ENCODE measurements around the gene DCUN1D4. TPM values are rescaled to one million over a fixed set of nuclear protein-coding genes. Genes with fewer than 3 reads are reported as not detected.
"Not testable (repeated sequence)": the region's sequence is repeated elsewhere in the genome, so short reads cannot be mapped to it uniquely, and the experiment has no call there.

The DCUN1D4 gene
- total RNA-seq, 1 donor from 2014 or later, result 31.5 TPM

GRCh38 chr4:51923343-51923742, 80.4 kb downstream of the DCUN1D4 start:
- Mint-ChIP-seq H3K9me3 (no peaks in the 10 kb centered on the region), H3K4me3 (ENCODE audit: low read depth) (no peak overlapping the region), H3K4me1 (ENCODE audit: low read depth) (no peaks in the 10 kb centered on the region), H3K36me3 (ENCODE audit: low read depth) (peaks cover 2% of the 10 kb centered on the region), H3K27ac (no peak overlapping the region), H3K27me3 (ENCODE audit: low read depth) (no peaks in the 10 kb centered on the region)
- intact Hi-C loops (cut with micrococcal nuclease), result no loop called here
- no peak for DNase-seq (ENCODE audit: low spot score)

DNA sequence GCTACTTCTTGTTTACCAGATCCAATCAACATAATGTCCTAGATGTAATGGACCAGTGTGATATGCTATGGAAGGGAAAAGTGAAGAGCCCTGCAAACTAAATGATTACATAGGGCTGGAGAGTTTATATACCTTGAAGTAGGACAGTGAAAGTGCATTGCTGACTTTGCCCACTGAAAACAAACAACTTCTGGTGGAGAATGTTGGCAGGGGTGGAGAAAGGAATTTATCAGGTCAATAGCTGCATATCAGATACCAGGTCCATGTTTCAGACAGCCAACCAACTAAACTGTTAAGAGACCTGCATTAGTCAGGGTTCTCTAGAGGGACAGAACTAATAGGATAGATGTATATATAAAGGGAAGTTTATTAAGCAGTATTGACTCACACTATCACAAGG, 82.4 kb downstream of the DCUN1D4 start:
- no peaks in the 10 kb centered on the region for H3K36me3 Mint-ChIP-seq (ENCODE audit: low read depth)
- H3K27ac Mint-ChIP-seq, result no peak overlapping the region
- no peaks in the 10 kb centered on the region for H3K27me3 Mint-ChIP-seq (ENCODE audit: low read depth)
- no peaks in the 10 kb centered on the region for H3K9me3 Mint-ChIP-seq
- DNase-seq (ENCODE audit: low spot score), result no peak
- H3K4me1 Mint-ChIP-seq (ENCODE audit: low read depth), result no peaks in the 10 kb centered on the region
- intact Hi-C loops (cut with micrococcal nuclease), result no loop called here
- H3K4me3 Mint-ChIP-seq (ENCODE audit: low read depth), result no peak overlapping the region

GRCh38 chr4:51930557-51930956, 87.6 kb downstream of the DCUN1D4 start:
- DNase-seq (ENCODE audit: low spot score), result no peak
- no peaks in the 10 kb centered on the region for H3K9me3 Mint-ChIP-seq
- no peaks in the 10 kb centered on the region for H3K27me3 Mint-ChIP-seq (ENCODE audit: low read depth)
- H3K27ac Mint-ChIP-seq, result no peak overlapping the region
- H3K4me3 Mint-ChIP-seq (ENCODE audit: low read depth), result no peak overlapping the region
- no peaks in the 10 kb centered on the region for H3K36me3 Mint-ChIP-seq (ENCODE audit: low read depth)
- H3K4me1 Mint-ChIP-seq (ENCODE audit: low read depth), result no peaks in the 10 kb centered on the region
- intact Hi-C loops (cut with micrococcal nuclease), result no loop called here

GRCh38 chr4:51931461-51931860, 88.5 kb downstream of the DCUN1D4 start:
- Mint-ChIP-seq H3K4me1 (ENCODE audit: low read depth) (no peaks in the 10 kb centered on the region), H3K27ac (no peak overlapping the region), H3K4me3 (ENCODE audit: low read depth) (no peak overlapping the region), H3K9me3 (no peaks in the 10 kb centered on the region), H3K36me3 (ENCODE audit: low read depth) (no peaks in the 10 kb centered on the region), H3K27me3 (ENCODE audit: low read depth) (no peaks in the 10 kb centered on the region)
- no peak for DNase-seq (ENCODE audit: low spot score)
- intact Hi-C loops (cut with micrococcal nuclease), result no loop called here

GRCh38 chr4:51932261-51932660, 89.3 kb downstream of the DCUN1D4 start:
- H3K9me3 Mint-ChIP-seq, result no peaks in the 10 kb centered on the region
- H3K4me3 Mint-ChIP-seq (ENCODE audit: low read depth), result no peak overlapping the region
- no peak for DNase-seq (ENCODE audit: low spot score)
- H3K27me3 Mint-ChIP-seq (ENCODE audit: low read depth), result no peaks in the 10 kb centered on the region
- H3K4me1 Mint-ChIP-seq (ENCODE audit: low read depth), result no peaks in the 10 kb centered on the region
- no peaks in the 10 kb centered on the region for H3K36me3 Mint-ChIP-seq (ENCODE audit: low read depth)
- intact Hi-C loops (cut with micrococcal nuclease), result no loop called here
- no peak overlapping the region for H3K27ac Mint-ChIP-seq

DNA sequence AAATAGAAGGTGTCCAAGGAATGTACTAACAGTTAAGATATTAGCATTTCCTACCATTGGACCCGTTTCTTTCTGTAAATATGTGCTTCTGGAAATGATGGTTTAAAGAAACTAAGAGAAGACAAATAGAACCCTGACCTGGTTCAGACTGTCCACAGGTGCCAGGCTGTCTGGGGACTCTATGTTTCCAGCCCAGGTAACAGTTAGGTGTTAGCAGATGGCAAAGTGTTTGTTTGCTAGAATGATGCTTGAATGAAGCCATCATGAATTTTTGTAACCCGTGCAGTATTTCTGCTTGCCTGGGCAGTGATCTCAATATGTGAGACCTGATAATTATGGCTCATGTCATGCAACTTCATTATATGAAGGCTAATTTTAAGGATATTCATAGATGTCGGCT, 89.7 kb downstream of the DCUN1D4 start:
- no peak for DNase-seq (ENCODE audit: low spot score)
- Mint-ChIP-seq H3K4me1 (ENCODE audit: low read depth) (no peaks in the 10 kb centered on the region), H3K36me3 (ENCODE audit: low read depth) (no peaks in the 10 kb centered on the region), H3K27me3 (ENCODE audit: low read depth) (no peaks in the 10 kb centered on the region), H3K4me3 (ENCODE audit: low read depth) (no peak overlapping the region), H3K9me3 (no peaks in the 10 kb centered on the region), H3K27ac (no peak overlapping the region)
- intact Hi-C loops (cut with micrococcal nuclease), result no loop called here

DNA sequence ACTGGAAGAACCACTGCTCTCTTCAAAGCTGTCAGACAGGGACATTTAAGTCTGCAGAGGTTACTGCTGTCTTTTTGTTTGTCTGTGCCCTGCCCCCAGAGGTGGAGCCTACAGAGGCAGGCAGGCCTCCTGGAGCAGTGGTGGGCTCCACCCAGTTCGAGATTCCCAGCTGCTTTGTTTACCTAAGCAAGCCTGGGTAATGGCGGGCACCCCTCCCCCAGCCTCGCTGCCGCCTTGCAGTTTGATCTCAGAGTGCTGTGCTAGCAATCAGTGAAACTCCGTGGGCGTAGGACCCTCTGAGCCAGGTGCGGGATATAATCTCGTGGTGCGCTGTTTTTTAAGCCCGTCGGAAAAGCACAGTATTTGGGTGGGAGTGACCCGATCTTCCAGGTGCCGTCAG, 97.5 kb downstream of the DCUN1D4 start:
- DNase-seq (ENCODE audit: low spot score); H3K27me3 Mint-ChIP-seq (ENCODE audit: low read depth); H3K36me3 Mint-ChIP-seq (ENCODE audit: low read depth); H3K4me3 Mint-ChIP-seq (ENCODE audit: low read depth); H3K27ac Mint-ChIP-seq; intact Hi-C loops (cut with micrococcal nuclease); H3K9me3 Mint-ChIP-seq; H3K4me1 Mint-ChIP-seq (ENCODE audit: low read depth): not testable (repeated sequence)

- Mint-ChIP-seq H3K27ac (no peak overlapping the region), H3K4me3 (ENCODE audit: low read depth) (no peak overlapping the region), H3K4me1 (ENCODE audit: low read depth) (no peaks in the 10 kb centered on the region), H3K9me3 (peaks cover 10% of the 10 kb centered on the region), H3K27me3 (ENCODE audit: low read depth) (no peaks in the 10 kb centered on the region), H3K36me3 (ENCODE audit: low read depth) (no peaks in the 10 kb centered on the region)
- DNase-seq (ENCODE audit: low spot score), result no peak
- intact Hi-C loops (cut with micrococcal nuclease), result no loop called here
These were observed 99.3 kb downstream of the DCUN1D4 start for GRCh38 chr4:51942108-51942832.

DNA sequence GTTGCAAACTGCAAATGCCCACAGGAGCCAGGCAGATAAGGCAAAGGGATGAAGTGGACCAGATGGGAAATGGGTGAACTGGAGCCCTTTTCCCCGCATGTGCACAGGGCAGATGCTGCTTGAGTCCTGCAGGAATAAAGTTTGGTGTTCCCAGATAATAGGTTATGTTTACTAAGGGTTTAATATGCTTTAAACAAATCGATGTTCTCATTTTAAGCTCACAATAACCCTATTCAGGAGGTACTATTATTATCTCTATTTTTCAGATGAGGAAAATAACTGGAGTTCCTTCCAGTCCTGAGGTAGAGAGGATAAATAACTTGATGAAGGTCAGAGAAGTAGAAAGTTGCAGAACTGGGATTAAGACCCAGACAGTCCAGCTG, 99.9 kb downstream of the DCUN1D4 start:
- H3K27me3 Mint-ChIP-seq (ENCODE audit: low read depth), result no peaks in the 10 kb centered on the region

DNA sequence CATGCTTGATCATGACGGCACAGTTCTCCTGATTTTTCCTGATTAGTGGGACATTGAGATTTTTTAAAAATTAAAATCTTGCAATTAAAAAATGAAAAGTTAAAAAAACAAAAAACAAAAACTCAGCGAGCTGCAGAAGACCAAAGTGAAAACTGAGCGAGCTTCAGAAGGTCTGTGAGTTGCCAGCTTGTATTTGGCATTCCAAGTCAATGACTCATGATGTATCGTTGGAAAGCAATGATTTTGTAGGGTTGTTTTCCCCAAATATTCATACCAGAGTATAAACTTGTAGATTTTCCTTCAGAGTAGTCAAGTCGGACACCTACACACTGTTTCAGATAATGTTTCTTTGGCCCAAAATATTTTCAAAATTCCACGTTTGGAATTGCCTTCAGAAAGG, 100.3 kb downstream of the DCUN1D4 start:
- Mint-ChIP-seq H3K4me1 (ENCODE audit: low read depth) (no peaks in the 10 kb centered on the region), H3K27ac (no peak overlapping the region), H3K4me3 (ENCODE audit: low read depth) (no peak overlapping the region), H3K9me3 (peaks cover 10% of the 10 kb centered on the region), H3K27me3 (ENCODE audit: low read depth) (no peaks in the 10 kb centered on the region), H3K36me3 (ENCODE audit: low read depth) (no peaks in the 10 kb centered on the region)
- intact Hi-C loops (cut with micrococcal nuclease), result no loop called here
- no peak for DNase-seq (ENCODE audit: low spot score)

More for the DNA sequence above, 99.9 kb downstream of the DCUN1D4 start:
- Mint-ChIP-seq H3K27ac (no peak overlapping the region), H3K36me3 (ENCODE audit: low read depth) (no peaks in the 10 kb centered on the region), H3K4me1 (ENCODE audit: low read depth) (no peaks in the 10 kb centered on the region), H3K4me3 (ENCODE audit: low read depth) (no peak overlapping the region), H3K9me3 (peaks cover 10% of the 10 kb centered on the region)
- DNase-seq (ENCODE audit: low spot score), result no peak
- intact Hi-C loops (cut with micrococcal nuclease), result no loop called here

GRCh38 chr4:51958199-51958968, 115.4 kb downstream of the DCUN1D4 start:
- no peaks in the 10 kb centered on the region for H3K36me3 Mint-ChIP-seq (ENCODE audit: low read depth)
- peaks cover 8% of the 10 kb centered on the region for H3K9me3 Mint-ChIP-seq
- no peaks in the 10 kb centered on the region for H3K27me3 Mint-ChIP-seq (ENCODE audit: low read depth)
- no peaks in the 10 kb centered on the region for H3K4me1 Mint-ChIP-seq (ENCODE audit: low read depth)
- intact Hi-C loops (cut with micrococcal nuclease), result no loop called here
- no peak overlapping the region for H3K27ac Mint-ChIP-seq
- no peak for DNase-seq (ENCODE audit: low spot score)
- no peak overlapping the region for H3K4me3 Mint-ChIP-seq (ENCODE audit: low read depth)

- Mint-ChIP-seq H3K4me1 (ENCODE audit: low read depth) (no peaks in the 10 kb centered on the region), H3K27ac (no peak overlapping the region), H3K36me3 (ENCODE audit: low read depth) (no peaks in the 10 kb centered on the region), H3K27me3 (ENCODE audit: low read depth) (no peaks in the 10 kb centered on the region), H3K4me3 (ENCODE audit: low read depth) (no peak overlapping the region), H3K9me3 (peaks cover 3% of the 10 kb centered on the region)
- intact Hi-C loops (cut with micrococcal nuclease), result no loop called here
- DNase-seq (ENCODE audit: low spot score), result no peak
These were observed 117.5 kb downstream of the DCUN1D4 start for GRCh38 chr4:51960486-51960885.

DNA sequence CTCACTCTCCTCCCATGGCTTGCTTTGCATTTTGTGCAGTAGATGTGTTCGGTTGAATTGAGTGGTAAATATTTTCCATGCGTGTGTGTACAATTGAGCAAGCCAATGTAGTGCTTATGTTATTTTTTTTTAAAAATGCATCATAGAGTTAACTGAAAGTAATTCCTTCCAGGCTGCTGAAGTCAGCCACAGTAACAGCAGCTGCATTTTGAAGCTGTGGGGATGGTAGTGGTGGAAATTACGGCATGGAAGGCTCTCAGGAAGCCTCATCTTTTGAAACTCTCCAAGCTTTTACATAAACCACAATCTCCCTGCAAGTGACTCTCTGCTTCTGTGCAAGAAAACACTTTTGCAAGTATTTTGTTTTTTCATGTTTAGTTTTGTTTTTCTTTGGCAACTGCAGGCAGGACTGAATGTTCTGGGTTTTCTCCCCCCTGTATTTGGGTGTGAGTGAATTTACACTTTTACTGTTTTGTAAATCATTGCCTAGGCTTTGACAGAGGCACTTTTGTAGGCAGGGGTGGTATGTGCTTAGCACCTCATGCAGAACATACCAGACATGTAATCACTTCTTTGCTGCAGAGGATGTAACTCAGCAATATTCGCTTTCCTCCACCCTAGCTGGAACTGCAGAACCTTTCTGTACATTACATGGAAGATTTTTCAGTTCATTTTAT, 121.0 kb downstream of the DCUN1D4 start:
- intact Hi-C loops (cut with micrococcal nuclease), result no loop called here
- Mint-ChIP-seq H3K27ac (no peak overlapping the region), H3K4me3 (ENCODE audit: low read depth) (no peak overlapping the region), H3K27me3 (ENCODE audit: low read depth) (no peaks in the 10 kb centered on the region), H3K4me1 (ENCODE audit: low read depth) (no peaks in the 10 kb centered on the region), H3K36me3 (ENCODE audit: low read depth) (no peaks in the 10 kb centered on the region), H3K9me3 (no peaks in the 10 kb centered on the region)
- no peak for DNase-seq (ENCODE audit: low spot score)
